Mononuclear cell (primary cell): Measurements from ENCODE around the gene GARS1. TPM values are rescaled to one million over a fixed set of nuclear protein-coding genes. Genes with fewer than 3 reads are reported as not detected.
"Not testable (repeated sequence)": the region's sequence is repeated elsewhere in the genome, so short reads cannot be mapped to it uniquely, and the experiment has no call there.

Experiments used
- H3K27me3 ChIP-seq: 2 replicates; pipeline ENCODE4 v1.6.0; 2011; ENCODE audit warnings: low read length, control low read depth; ENCODE audit not compliant: insufficient read depth
- H3K4me1 ChIP-seq: 2 replicates; pipeline ENCODE4 v1.5.1; 2011; ENCODE audit warnings: mild to moderate bottlenecking, low read length, control low read depth; ENCODE audit not compliant: insufficient read depth
- H3K4me3 ChIP-seq: 2 replicates; pipeline ENCODE4 v1.5.1; 2011; ENCODE audit warnings: mild to moderate bottlenecking, low read length, moderate library complexity
- H3K9me3 ChIP-seq: 2 replicates; pipeline ENCODE4 v1.5.1; 2011; ENCODE audit warnings: low read depth, mild to moderate bottlenecking, control low read depth, low read length
- total RNA-seq: library from RNA; depleted of rRNA; stranded (reverse); fragments of >200 nt; gene quantifications from one replicate; pipeline ENCODE4 v1.2.3, GENCODE V29; 2012

Gene GARS1
- total RNA-seq, 1 donor: 74.0 TPM

- H3K9me3 ChIP-seq: no peaks in the 10 kb centered on the region
- H3K4me3 ChIP-seq: no peak overlapping the region
- no peaks in the 10 kb centered on the region for H3K27me3 ChIP-seq
- no peaks in the 10 kb centered on the region for H3K4me1 ChIP-seq
Observed at GRCh38 chr7:30630986-30631385, 36.3 kb downstream of the GARS1 start.

GRCh38 chr7:30633223-30633622 lies 38.5 kb downstream of the GARS1 start:
- Histone ChIP-seq H3K4me3 (no peak overlapping the region), H3K27me3 (no peaks in the 10 kb centered on the region), H3K4me1 (no peaks in the 10 kb centered on the region), H3K9me3 (no peaks in the 10 kb centered on the region)

GRCh38 chr7:30634193-30634626 lies 39.5 kb downstream of the GARS1 start:
- Histone ChIP-seq H3K9me3 (no peaks in the 10 kb centered on the region), H3K4me3 (no peak overlapping the region), H3K27me3 (no peaks in the 10 kb centered on the region), H3K4me1 (no peaks in the 10 kb centered on the region)

GRCh38 chr7:30634634-30635201 lies 40.0 kb downstream of the GARS1 start:
- H3K4me3 ChIP-seq: no peak overlapping the region
- H3K27me3 ChIP-seq: no peaks in the 10 kb centered on the region
- no peaks in the 10 kb centered on the region for H3K9me3 ChIP-seq
- H3K4me1 ChIP-seq: no peaks in the 10 kb centered on the region

- Histone ChIP-seq H3K27me3 (no peaks in the 10 kb centered on the region), H3K4me1 (no peaks in the 10 kb centered on the region), H3K4me3 (no peak overlapping the region), H3K9me3 (no peaks in the 10 kb centered on the region)
Observed at GRCh38 chr7:30635798-30636197, 41.1 kb downstream of the GARS1 start.

- H3K4me1 ChIP-seq, H3K27me3 ChIP-seq, H3K9me3 ChIP-seq, H3K4me3 ChIP-seq: not testable (repeated sequence)
Observed at GRCh38 chr7:30642322-30642721, 47.6 kb downstream of the GARS1 start.

GRCh38 chr7:30642789-30643188 lies 48.1 kb downstream of the GARS1 start:
- Histone ChIP-seq H3K4me1 (no peaks in the 10 kb centered on the region), H3K27me3 (no peaks in the 10 kb centered on the region), H3K9me3 (no peaks in the 10 kb centered on the region), H3K4me3 (no peak overlapping the region)

GRCh38 chr7:30644286-30644955 lies 49.7 kb downstream of the GARS1 start:
- H3K27me3 ChIP-seq: no peaks in the 10 kb centered on the region
- H3K9me3 ChIP-seq: no peaks in the 10 kb centered on the region
- H3K4me3 ChIP-seq: no peak overlapping the region
- H3K4me1 ChIP-seq: no peaks in the 10 kb centered on the region

GRCh38 chr7:30645661-30646060 lies 51.0 kb downstream of the GARS1 start:
- no peaks in the 10 kb centered on the region for H3K4me1 ChIP-seq
- no peak overlapping the region for H3K4me3 ChIP-seq
- no peaks in the 10 kb centered on the region for H3K27me3 ChIP-seq
- H3K9me3 ChIP-seq: no peaks in the 10 kb centered on the region

GRCh38 chr7:30646154-30646553 lies 51.5 kb downstream of the GARS1 start:
- Histone ChIP-seq H3K9me3 (no peaks in the 10 kb centered on the region), H3K4me3 (no peak overlapping the region), H3K27me3 (no peaks in the 10 kb centered on the region), H3K4me1 (no peaks in the 10 kb centered on the region)

- no peak overlapping the region for H3K4me3 ChIP-seq
- H3K27me3 ChIP-seq: no peaks in the 10 kb centered on the region
- H3K9me3 ChIP-seq: no peaks in the 10 kb centered on the region
- H3K4me1 ChIP-seq: no peaks in the 10 kb centered on the region
Observed at GRCh38 chr7:30647589-30648364, 53.1 kb downstream of the GARS1 start.

- Histone ChIP-seq H3K4me3 (no peak overlapping the region), H3K4me1 (no peaks in the 10 kb centered on the region), H3K27me3 (no peaks in the 10 kb centered on the region), H3K9me3 (no peaks in the 10 kb centered on the region)
Observed at GRCh38 chr7:30648744-30649540, 54.3 kb downstream of the GARS1 start.

- H3K9me3 ChIP-seq: no peaks in the 10 kb centered on the region
- no peak overlapping the region for H3K4me3 ChIP-seq
- no peaks in the 10 kb centered on the region for H3K27me3 ChIP-seq
- H3K4me1 ChIP-seq: no peaks in the 10 kb centered on the region
Observed at GRCh38 chr7:30649717-30650420, 55.2 kb downstream of the GARS1 start.

- no peaks in the 10 kb centered on the region for H3K4me1 ChIP-seq
- no peaks in the 10 kb centered on the region for H3K27me3 ChIP-seq
- H3K4me3 ChIP-seq: no peak overlapping the region
- no peaks in the 10 kb centered on the region for H3K9me3 ChIP-seq
Observed at GRCh38 chr7:30650421-30650808, 55.7 kb downstream of the GARS1 start.
